ENCODE measurements around the gene KRT82. TPM values are rescaled to one million over a fixed set of nuclear protein-coding genes. Genes with fewer than 3 reads are reported as not detected.

Gene KRT82
- total RNA-seq: not detected in 2 replicates

DNA sequence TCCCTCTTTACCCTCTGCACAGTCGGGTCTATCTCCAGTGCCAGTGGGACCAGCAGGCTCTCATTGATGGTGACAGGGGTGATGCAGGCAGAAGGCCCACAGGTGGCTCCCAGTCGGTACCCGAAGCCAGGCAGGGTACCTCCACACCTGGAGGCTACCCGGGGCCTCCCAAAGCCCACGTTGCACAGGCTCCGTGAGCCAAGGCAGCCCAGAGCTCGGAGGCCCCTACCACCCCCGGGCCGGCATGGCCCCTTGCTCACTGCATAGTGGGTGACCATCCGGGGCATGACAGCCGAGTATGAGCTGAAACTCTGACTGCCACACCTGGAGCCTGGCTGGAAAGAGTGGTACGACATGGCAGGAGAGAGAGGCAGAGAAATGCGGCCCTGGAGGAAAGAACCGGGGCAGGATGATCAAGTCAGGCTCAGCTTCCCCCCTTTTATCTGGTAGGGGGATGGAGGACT lies at the start of gene KRT82:
Gene KRT82 (minus strand): TSS at position 414 of the 464 bp plus-strand sequence. CDS start 58 bp downstream, at position 356.

DNA sequence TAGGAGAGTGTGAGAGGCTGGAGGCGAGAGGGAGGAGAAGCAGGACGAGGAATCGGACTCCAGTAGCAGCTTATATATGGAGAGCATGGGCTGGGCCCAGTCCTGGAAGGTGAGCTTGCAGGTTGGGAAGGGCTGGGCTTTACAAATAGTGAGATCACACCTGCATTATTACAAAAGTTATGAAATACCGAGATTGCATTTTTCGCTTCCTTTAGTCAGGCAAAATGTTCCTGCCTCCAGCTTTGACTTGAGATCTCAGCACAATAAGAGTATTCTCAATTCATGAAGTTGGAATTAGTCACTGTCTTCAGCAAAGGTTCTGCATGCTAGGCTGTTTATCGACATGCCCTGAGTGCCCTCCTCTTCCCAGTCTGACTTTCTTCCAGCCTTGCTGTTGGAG lies 46.0 kb upstream of the KRT82 start, which contains the start of gene KRT6B:
Gene KRT6B (minus strand): TSS at position 46 of the 400 bp plus-strand sequence. CDS start 68 bp downstream, outside the sequence.

DNA sequence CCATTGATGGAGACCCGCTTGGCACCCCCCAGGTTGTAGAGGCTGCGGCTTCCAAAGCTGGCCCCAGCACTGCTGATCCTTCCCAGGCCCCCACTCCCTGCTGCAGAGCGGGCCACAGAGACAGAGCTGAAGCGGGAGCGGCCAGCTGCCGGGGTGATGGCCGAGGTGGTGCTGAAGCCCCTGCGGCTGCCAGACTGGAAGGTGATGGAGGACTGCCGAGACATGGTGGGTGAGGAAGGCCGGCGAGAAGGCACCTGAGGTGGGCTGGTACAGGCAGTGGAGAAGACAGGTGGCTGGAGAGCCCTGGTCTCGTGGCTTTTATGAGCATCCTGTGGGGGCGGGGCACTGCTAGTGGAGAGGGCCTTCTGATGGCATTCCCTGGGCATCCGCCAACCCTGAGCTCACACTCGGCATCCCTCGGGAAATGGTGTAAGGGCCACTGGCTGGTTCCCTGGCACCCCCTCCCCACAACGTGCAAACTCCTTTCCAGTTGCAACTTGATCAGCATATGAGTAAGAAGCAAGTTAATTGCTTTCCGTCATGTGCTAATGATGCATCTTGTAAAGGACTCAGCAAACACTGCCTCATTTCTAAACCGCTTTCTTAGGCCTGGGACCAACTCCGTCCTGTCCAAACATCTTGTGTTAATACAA lies 28.1 kb upstream of the KRT82 start, which contains the start of gene KRT75:
Gene KRT75 (minus strand): TSS at position 291 of the 653 bp plus-strand sequence. CDS start 67 bp downstream, at position 224.

DNA sequence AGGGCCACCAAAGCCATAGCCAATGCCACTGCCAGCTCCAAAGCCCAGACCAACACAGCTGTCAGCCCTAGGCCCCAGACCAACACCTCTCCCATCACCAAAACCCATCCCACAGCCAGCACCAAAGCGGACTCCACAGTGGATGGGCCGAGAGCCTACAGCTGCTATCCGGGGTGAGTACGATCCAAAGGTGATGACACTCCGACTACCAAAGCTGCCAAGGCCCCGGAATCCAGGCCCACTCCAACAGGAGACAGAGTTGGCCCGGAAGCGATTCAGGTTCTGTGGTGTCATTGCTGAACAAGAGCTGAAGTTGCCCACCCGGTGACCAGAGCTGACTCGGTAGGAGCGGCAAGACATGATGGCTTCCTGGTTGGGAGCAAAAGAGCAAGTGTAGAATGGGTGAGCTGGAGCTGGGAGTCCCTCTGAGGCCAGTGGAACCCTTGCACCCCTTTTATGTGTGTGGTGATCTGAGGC lies 20.9 kb downstream of the KRT82 start, which contains the start of gene KRT84:
Gene KRT84 (minus strand): TSS at position 427 of the 477 bp plus-strand sequence. CDS start 67 bp downstream, at position 360.

DNA sequence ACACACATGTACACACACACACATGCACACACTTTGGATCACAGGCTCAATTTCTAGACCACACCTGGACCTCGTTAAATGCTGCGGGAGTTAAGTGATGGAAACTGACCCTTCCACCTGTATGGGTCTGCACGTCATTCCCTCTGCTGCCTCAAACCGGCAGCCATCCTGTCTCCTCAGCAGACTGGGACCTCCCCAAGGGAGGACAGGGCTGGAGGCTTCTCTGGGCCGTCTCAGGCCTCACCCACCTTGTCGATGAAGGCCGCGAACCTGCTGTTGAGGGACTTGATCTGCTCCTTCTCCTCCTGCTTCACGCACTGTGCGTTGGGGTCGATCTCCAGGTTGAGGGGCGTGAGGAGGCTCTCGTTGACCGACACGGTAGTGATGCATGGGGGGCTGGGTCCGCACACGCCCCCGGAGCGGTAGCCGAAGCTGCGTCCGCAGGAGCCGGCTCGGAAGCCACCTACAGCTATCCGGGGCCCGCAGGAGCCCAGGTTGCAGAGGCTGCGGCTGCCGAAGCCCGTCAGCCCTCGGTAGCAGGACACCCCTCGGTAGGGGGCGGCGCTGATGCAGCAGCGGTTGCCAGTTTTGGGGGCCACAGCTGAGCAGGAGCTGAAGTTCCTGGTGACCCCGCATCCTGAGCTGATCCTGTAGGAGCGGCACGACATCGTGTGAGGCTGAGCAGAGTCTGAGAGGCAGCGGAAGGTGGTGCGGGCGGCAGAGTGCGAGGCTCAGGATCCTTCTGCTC lies 39.2 kb downstream of the KRT82 start, which contains the start of gene KRT85:
Gene KRT85 (minus strand): TSS at position 744 of the 748 bp plus-strand sequence. CDS start 76 bp downstream, at position 668.

Other genes starting within 250 kb of the KRT82 start
- gene KRT80, start 214.3 kb downstream of the KRT82 start, total RNA-seq: 7.2 and 9.5 TPM in 2 replicates
- 206 and 443 TPM in 2 replicates for gene KRT7, start 173.1 kb downstream of the KRT82 start, total RNA-seq
- 0.13 TPM in 1 of 2 replicates, not detected in the other for gene KRT86, start 131.7 kb downstream of the KRT82 start, total RNA-seq
- gene KRT81, start 114.8 kb downstream of the KRT82 start, total RNA-seq: not detected in 2 replicates
- not detected in 2 replicates for gene KRT83, start 84.9 kb downstream of the KRT82 start, total RNA-seq
- not detected in 2 replicates for gene KRT85, start 38.9 kb downstream of the KRT82 start, total RNA-seq
- not detected in 2 replicates for gene KRT84, start 20.7 kb downstream of the KRT82 start, total RNA-seq
- gene KRT75, start 28.0 kb upstream of the KRT82 start, total RNA-seq: not detected in 2 replicates
- not detected in 2 replicates for gene KRT6B, start 45.8 kb upstream of the KRT82 start, total RNA-seq
- not detected in 2 replicates for gene KRT6C, start 67.5 kb upstream of the KRT82 start, total RNA-seq
- not detected in 2 replicates for gene KRT6A, start 86.9 kb upstream of the KRT82 start, total RNA-seq
- gene KRT5, start 114.1 kb upstream of the KRT82 start, total RNA-seq: not detected in 2 replicates
- gene KRT71, start 146.8 kb upstream of the KRT82 start, total RNA-seq: not detected in 2 replicates
- gene KRT74, start 167.5 kb upstream of the KRT82 start, total RNA-seq: not detected in 2 replicates
- not detected in 2 replicates for gene KRT72, start 195.1 kb upstream of the KRT82 start, total RNA-seq
- gene KRT73, start 212.2 kb upstream of the KRT82 start, total RNA-seq: not detected in 2 replicates
- not detected in 2 replicates for gene KRT2, start 245.9 kb upstream of the KRT82 start, total RNA-seq